Lower leg skin (tissue), 3 donors: ENCODE results near the gene SNX10.

Experiments
- POLR2A ChIP-seq, 2 donors: fragments of 450-650 bp; IDR thresholded peaks; one replicate each; pipeline ENCODE4 v1.6.1; 2016 to 2017; ENCODE audit warnings: antibody characterized with exemption in 2 of 2, mild to moderate bottlenecking in 1 of 2, moderate library complexity in 1 of 2
- TF ChIP-seq, protein P1 (sequence below), 3 donors: fragments of 450-650 bp; IDR thresholded peaks; one replicate each; pipeline ENCODE4 v1.5.1; 2016; ENCODE audit warnings: antibody characterized with exemption in 3 of 3, mild to moderate bottlenecking in 3 of 3, moderate library complexity in 2 of 3

DNA sequence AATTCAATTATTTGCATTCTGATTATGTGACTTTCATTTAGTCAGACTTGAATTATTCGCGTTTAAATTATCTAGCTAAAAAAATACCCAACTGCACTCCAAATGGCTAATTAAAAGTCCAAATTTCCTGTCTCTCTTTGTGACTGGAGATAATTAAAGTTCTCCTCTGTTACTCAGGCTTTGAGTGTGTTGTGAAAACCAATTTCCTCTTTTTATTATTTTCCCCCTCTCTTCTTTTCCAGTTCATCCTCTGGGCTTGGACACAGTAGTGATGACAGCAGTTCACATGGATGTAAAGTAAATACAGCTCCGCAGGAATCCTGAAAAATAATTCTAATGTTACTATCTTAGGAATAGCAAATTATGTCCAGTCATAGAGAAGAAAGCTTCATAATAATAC lies 80.6 kb downstream of the SNX10 start:
- TF ChIP-seq, protein P1, sequence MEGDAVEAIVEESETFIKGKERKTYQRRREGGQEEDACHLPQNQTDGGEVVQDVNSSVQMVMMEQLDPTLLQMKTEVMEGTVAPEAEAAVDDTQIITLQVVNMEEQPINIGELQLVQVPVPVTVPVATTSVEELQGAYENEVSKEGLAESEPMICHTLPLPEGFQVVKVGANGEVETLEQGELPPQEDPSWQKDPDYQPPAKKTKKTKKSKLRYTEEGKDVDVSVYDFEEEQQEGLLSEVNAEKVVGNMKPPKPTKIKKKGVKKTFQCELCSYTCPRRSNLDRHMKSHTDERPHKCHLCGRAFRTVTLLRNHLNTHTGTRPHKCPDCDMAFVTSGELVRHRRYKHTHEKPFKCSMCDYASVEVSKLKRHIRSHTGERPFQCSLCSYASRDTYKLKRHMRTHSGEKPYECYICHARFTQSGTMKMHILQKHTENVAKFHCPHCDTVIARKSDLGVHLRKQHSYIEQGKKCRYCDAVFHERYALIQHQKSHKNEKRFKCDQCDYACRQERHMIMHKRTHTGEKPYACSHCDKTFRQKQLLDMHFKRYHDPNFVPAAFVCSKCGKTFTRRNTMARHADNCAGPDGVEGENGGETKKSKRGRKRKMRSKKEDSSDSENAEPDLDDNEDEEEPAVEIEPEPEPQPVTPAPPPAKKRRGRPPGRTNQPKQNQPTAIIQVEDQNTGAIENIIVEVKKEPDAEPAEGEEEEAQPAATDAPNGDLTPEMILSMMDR (IDR thresholded peaks at IDR 0.05), result no peak
- no peak for TF ChIP-seq POLR2A (IDR thresholded peaks at IDR 0.05)
